ENCODE results near the gene ISCA1.

ISCA1 gene

GRCh38 chr9:86274821-86275643 is 7.3 kb downstream of the ISCA1 start:
- DNase-seq (ENCODE audit: extremely low read depth, low read depth): no peak
- TF ChIP-seq CTCF (IDR thresholded peaks at IDR 0.05; ENCODE audit: low read depth, low read length): no peak

- TF ChIP-seq CTCF (IDR thresholded peaks at IDR 0.05; ENCODE audit: low read depth, low read length): no peak
- DNase-seq (ENCODE audit: extremely low read depth, low read depth): no peak
These were observed 10.1 kb downstream of the ISCA1 start for GRCh38 chr9:86272221-86272620.

- no peak for TF ChIP-seq CTCF (IDR thresholded peaks at IDR 0.05; ENCODE audit: low read depth, low read length)
These were observed 18.5 kb downstream of the ISCA1 start for GRCh38 chr9:86263876-86264275.

DNA sequence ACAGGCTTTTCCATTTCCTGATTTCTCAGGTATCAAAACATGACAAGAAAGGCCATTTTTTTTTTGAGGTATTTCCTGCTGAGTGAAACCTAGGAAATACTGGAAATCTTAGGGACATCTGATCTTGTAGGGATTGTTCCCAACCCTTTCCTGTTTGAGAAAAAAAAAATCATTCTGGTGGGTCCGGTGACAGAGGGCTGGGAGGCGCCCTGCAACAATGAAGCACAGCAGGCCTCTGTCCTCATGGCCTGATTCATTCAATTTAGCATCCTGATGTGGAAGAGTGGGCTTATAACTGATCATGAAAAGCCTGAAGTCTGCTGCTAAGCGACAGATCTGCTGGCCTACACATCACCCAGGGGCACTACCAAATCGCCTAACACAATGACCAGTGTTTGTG is 19.8 kb downstream of the ISCA1 start:
- no peak for TF ChIP-seq CTCF (IDR thresholded peaks at IDR 0.05; ENCODE audit: low read depth, low read length)

More at GRCh38 chr9:86263876-86264275, 18.5 kb downstream of the ISCA1 start:
- DNase-seq (ENCODE audit: extremely low read depth, low read depth): no peak

GRCh38 chr9:86259557-86259956 is 22.8 kb downstream of the ISCA1 start, which contains the start of gene C9orf153:
C9orf153 (minus strand) TSS chr9:86259657; CDS start chr9:86229603, 30,054 bp downstream.
- no peak for TF ChIP-seq CTCF (IDR thresholded peaks at IDR 0.05; ENCODE audit: low read depth, low read length)
- DNase-seq (ENCODE audit: extremely low read depth, low read depth): no peak

More for the DNA sequence above, 19.8 kb downstream of the ISCA1 start:
- no peak for DNase-seq (ENCODE audit: extremely low read depth, low read depth)

GRCh38 chr9:86257391-86257790 is 24.9 kb downstream of the ISCA1 start:
- no peak for DNase-seq (ENCODE audit: extremely low read depth, low read depth)
- no peak for TF ChIP-seq CTCF (IDR thresholded peaks at IDR 0.05; ENCODE audit: low read depth, low read length)

DNA sequence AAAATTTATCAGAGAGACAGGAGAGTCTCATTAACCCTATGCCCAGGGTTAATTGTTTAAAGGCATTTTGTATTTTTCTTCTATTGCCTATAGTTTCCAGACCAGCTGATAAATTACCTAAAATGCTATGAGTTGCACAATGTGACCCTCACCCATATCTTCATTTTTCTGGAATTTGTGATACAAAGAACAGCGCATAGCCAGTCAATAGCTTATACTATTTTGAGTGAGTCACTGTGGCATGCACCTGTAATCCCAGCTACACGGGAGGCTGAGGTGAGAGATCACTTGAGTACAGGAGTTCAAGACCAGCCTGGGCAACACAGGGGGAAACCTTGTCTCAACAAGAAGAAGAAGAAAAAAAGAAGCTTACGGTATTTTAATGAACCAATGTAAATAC is 25.7 kb downstream of the ISCA1 start:
- no peak for TF ChIP-seq CTCF (IDR thresholded peaks at IDR 0.05; ENCODE audit: low read depth, low read length)
- no peak for DNase-seq (ENCODE audit: extremely low read depth, low read depth)

Data from AG09319 (cell line).